ENCODE data around the gene TRAK2.

DNA sequence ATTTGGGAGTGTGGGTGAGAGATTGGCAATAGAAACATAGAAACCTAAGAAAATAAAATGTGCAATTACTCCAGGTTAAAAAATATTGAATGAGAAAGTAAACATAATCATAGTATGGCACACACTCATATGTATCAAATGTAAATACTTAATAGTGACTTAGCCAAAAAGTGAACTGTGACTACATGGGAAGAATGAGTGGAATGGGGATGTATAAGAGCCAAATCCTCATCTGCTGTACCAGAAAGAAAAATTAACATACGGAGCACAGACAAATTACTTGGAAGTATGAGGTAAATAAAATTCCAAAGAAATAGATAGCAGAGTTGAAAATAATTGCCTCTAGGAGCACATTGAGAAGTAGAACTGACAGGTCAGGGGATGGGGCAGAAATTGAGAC lies 98.1 kb downstream of the TRAK2 start:
- TF ChIP-seq, protein P1, sequence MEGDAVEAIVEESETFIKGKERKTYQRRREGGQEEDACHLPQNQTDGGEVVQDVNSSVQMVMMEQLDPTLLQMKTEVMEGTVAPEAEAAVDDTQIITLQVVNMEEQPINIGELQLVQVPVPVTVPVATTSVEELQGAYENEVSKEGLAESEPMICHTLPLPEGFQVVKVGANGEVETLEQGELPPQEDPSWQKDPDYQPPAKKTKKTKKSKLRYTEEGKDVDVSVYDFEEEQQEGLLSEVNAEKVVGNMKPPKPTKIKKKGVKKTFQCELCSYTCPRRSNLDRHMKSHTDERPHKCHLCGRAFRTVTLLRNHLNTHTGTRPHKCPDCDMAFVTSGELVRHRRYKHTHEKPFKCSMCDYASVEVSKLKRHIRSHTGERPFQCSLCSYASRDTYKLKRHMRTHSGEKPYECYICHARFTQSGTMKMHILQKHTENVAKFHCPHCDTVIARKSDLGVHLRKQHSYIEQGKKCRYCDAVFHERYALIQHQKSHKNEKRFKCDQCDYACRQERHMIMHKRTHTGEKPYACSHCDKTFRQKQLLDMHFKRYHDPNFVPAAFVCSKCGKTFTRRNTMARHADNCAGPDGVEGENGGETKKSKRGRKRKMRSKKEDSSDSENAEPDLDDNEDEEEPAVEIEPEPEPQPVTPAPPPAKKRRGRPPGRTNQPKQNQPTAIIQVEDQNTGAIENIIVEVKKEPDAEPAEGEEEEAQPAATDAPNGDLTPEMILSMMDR (IDR thresholded peaks at IDR 0.05; ENCODE audit: extremely low read depth in 1 of 2, insufficient read depth in 1 of 2, low read depth in 1 of 2, low read length in 2 of 2): no peak
- TF ChIP-seq MAX (IDR thresholded peaks at IDR 0.05; ENCODE audit: insufficient read depth, insufficient read length) (no peak), POLR2A (IDR thresholded peaks at IDR 0.05; ENCODE audit: low read depth, low read length) (no peak), MYC (IDR thresholded peaks at IDR 0.05; ENCODE audit: low read depth, low read length) (no peak)

Data from endothelial cell of umbilical vein (primary cell).